ENCODE measurements around the gene HMGB1.

HMGB1 gene

DNA sequence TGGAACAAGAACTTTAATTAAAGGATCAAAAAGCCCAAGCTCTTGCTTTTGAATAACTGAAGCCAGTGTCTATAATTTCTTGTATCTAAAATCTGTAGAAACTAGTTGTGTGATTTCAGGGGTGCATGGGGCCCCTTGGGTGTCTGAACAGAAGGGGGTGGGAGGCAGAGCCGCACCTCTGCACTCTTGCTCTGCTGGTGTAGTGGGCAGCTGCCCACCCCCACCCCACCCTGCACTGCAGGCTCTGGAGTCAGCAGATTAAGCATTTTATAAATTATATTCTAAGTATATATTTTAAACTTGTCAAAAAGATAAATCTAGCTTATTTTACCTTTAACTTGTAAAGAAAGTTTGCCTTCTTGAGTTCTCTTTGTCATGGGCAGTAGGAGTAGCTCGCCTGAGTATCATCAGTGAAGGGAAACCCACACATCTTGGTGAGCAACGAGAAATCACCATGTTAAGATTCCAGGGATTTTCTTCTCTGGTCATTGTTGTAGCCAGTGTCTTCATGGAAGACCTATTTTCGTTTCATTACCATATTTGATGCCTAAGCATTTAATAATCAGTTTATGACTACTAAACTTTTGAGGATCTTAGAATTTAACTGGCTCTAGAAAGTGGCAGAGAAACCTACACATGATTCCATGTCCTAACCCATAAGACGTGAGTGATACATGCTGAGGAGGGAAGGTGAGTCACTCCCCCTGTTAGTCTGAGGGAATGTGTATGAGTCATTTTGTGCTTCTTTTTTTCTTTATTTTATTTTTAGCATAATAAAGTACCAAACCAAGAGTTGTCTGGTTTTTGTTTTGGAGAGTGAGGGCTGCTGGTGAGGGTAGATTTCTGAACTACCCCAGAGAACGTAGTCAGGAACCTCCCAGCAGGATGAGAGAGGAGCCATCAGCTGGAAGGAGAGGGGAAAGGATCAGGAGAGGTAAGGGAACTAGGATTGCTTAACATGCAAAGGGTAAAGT is 35.7 kb downstream of the HMGB1 start:
- no peak for DNase-seq

DNA sequence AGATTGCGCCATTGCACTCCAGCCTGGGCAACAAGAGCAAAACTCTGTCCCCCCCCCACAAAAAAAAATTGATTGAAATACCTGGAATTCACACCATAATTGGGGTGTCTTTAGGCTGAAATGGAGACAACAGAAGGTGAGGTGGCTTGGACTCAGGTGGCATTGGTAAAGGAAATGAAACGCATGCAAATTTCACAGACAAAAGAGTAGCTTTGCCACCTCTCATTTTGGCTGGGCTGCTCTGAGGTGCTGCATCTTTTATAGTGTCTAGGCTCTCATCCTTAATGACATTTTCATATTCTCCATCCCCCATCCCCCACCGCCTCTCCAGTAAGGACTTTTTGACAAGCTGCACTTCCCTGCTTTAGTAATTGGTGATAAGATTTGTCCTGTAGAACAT is 36.5 kb downstream of the HMGB1 start:
- DNase-seq = no peak

DNA sequence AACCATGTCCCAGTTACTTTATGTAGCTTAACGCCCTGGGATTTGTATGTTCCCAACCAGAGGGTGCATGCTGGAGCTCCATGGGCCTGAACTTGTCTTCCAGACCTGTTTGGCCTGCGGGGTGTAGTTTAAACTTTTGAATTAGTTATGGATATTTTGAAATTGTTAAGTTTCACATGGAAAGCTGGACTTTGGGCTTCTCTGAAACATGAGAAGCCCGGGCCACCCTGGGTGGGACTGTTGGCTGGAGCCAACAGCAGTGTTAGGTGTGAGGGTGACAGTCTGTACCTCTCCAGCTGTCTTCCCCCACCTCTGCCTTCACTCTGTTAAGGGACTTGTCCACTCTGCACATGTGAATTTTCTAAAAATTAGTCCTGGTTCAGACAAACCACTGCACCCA is 41.8 kb downstream of the HMGB1 start:
- DNase-seq = no peak

DNA sequence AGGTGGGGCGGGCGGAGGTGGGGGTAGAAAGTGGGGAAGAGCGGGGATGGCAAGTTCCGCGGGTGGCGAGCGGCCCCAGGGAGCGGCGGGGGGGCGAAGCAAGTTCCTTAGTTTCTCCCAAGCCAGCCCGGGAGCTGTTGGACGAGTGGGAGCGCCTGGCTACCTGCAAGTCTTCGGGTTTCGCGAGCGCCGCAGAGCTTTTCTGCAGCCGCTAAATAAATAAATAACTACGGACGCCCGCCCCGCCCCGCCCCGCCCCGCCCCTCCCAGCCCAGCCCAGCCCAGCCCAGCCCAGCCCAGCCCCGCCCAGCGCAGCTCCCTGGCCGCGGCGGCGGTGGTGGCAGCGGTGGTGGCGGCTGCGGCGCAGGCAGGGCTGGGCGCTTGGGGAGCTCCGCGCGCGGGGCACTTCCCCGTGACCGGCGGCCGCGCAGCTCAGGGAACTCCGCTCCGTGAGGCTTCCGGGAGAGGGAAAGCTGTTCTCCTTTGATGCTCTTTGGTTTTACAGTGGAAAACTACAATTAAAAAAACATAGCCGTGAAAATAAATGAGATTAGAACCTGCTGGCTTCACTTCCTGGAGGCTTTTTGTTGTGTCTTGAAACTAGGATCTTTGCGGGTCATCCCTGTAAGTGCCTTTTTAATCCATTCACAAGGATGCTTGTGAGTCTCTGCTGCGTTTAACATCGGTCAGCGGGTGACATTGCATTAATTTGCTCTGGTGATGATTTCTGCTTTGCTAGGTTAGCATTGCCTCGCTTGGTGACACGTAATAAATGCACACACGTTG is 43.5 kb downstream of the HMGB1 start, which contains the start of gene UBE2L5:
UBE2L5 (plus strand) TSS at position 440 of the 786 bp plus-strand sequence. CDS start 5,498 bp downstream, outside the sequence.
- peak in 13 of 14 donors; percentile 9 to 86 (median 64) for DNase-seq

DNA sequence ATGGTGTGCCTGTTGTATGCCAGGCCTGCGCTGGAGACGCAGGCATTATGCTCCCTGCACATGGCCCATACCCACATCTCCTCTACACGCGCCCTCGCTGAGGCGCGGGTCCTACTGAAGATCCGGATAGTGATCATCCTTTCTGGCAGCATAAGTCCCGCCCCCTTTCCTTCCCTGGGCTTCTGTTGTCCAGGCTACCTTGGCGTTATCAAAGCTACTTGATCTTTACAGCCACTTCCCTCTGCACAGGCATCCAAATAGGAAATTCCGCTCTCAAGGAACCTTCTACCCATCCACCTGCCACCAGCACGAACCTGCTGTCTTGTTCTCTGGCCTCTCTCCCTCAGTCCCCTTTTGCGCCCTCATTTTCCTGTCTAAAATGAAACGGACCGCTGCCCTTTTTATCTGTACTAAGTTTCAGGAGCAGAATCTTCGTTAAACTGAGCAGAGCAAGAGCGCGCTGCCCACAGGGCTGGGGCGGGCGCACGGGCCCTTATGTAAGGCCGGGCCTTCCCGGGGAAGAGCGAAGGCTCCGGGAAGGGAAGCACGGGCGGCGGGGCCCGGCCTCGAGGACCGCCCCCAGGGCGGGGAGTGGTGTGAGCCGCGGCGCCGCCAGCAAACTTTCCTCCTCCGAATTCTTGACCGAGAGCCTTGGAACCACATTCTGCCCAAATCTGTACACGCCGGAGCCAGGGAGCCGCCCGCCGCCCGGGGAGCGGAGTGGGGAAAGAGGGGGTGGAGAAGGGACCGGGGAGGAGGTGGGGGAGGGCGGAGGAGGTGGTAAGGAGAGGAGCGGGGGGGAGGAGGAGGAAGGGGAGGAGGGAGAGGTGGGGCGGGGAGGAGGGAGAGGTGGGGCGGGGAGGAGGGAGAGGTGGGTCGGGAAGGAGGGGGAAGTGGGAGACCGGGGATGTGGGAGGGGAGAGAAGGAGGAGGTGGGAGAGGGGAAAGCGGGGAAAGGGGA is 44.4 kb downstream of the HMGB1 start:
- DNase-seq = peak in 13 of 14 donors; percentile 19 to 85 (median 62)

DNA sequence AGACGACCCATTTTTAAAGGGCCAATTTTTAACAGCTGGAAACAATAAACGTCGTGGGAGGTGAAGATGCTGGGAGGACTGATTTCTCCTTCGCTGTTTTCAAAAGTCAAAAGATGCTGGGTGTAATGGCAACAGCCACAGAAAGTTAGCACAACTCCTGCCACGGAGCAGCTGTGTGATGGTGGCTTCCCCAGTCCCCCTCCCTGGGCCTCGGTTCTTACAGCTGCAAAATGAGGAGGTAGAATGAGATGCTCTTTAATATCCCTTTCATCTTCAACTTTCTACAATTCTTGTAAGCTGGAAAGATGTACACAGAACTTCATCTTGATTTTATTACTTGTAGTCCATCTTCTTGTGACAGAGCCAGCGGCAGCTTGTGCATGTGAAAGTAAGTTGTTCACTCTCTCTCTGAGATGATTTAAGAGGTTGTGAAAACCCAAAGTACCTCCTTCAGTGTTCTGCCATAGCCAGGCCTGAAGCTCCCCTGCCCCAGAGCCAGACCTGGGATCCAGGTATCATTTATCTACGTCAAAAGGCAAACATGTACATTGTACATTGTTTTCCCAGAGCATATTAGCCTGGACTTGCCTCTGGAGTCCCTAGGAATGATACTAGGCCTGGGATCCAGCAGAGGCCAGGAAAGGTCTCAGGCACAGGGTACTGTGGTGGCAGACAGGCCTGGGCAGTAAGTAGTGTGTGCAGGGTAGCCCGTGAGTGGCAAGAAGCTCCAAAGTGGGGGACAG is 46.8 kb downstream of the HMGB1 start:
- no peak for DNase-seq

DNA sequence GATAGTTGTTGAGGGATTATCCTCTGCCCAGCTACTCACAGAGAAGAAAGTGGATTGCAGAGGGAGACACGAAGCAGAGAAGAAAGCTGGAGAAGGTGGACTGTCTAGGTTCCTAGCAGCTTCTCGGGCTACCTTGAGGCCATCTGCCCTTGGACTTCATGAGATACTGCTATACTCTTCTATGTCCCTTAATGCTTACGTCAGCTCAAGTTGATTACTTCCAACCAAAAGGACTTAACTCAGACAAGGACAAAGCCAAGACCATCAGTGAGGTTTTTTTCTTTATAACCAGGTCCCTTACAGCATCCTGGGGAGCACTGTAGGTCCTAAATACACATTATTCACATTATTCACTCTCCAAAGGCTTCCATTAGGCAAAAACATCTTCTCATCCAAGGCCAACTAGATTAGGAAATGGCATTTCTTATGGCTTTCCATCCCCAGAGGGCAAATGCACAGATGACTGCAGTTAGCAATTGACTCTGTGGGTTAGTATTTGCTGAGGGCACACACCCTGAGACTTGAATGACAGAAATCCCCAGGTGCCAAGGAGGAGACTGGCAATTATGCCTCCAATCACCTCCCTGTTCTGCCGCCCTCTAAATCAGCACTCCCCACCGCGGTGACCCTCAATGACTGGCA is 47.5 kb downstream of the HMGB1 start:
- DNase-seq = no peak

DNA sequence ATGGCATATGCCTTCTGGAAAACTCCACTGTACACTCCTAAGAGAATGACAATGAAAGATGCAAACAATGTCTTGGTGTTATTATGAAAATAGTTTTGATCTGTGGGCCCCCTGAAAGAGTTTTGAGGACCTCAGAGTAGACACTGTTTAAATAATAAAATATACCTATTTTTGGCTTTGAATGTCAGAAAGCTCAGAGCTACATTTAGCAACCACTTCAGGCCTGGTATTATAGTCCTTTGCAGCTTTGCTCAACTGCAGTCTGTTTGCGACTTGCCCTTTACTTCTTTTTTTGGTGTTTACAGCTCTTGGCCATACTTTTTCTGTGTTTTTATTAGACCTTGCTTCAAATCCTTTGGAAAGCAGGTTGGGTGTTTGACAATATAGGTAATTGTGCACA is 49.3 kb downstream of the HMGB1 start:
- no peak for DNase-seq

DNA sequence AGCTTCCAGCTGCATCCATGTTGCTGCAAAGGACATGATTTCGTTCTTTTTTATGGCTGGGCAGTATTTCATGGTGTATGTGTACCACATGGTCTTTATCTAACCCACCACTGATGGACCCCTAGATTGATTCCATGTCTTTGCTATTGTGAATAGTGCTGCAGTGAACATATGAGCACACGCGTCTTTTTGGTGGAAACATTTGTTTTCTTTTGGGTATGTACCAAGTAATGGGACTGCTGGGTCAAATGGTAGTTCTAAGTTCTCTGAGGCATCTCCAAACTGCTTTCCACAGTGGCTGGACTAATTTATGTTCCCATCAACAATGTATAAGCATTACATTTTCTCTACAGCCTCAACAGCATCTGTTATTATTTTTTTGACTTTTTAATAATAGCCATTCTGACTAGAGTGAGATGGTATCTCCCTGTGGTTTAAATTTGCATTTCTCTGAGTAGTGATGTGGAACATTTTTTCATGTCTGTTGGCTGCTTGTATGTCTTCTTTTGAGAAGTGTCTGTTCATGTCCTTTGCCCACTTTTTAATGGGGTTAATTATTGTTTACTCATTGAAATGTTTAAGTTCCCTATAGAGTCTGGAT is 50.2 kb downstream of the HMGB1 start:
- no peak for DNase-seq

DNA sequence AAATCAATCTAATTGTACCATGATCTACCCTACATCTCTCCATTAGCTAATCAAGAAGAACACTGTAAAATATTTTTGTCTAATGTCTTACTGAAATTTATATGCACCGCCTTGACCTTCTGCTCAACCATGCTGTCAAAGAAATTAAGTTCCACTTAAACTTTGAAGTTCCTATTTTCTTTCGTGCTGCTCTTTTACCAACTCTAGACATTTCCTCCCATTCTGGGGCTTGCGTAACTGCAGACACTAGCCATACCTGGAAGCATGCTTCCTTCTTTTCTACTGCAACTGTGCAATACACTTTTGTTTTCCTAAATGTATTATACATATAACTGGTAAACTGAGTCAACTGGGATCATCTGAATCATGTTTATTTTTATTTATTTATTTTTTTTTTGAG is 51.9 kb downstream of the HMGB1 start:
- no peak for DNase-seq

DNA sequence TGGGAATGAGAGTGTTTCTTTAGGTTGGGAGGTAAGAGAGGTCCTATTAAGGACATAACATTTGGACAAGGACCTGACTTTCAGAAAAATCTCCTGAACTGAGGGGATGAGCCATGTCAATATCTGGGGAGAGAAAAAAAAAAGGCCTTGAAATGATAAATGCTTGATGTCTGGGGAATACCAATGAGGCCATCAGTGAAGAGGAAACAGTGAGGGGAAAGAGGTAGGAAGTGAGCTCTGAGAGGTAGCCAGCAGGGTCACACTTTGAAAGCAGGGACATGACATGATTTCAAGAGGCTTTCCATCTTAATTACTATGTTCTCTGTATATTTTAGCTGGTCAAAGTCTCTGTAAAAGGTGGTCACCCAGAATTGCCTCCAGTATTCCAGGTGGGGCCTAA is 53.4 kb downstream of the HMGB1 start:
- no peak for DNase-seq

DNA sequence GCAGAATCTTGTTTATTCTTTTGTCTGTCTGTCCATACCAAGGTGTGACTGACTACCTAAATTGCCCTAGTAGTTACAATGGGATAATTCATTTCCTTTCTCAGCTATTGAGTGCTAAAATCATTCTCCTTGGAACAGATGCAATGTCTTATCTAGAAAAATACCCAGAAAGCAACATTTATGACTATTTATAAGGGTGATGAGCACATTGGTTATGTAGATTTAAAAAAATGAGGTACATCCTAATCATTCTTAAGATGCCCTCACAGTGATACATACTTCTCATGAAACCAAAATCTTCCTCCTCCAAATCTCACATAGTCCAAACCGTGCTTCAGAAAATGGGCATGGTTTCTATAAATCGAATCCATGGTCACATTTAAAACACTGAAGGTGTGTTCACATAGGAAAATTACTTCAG is 55.0 kb downstream of the HMGB1 start:
- no peak for DNase-seq

DNA sequence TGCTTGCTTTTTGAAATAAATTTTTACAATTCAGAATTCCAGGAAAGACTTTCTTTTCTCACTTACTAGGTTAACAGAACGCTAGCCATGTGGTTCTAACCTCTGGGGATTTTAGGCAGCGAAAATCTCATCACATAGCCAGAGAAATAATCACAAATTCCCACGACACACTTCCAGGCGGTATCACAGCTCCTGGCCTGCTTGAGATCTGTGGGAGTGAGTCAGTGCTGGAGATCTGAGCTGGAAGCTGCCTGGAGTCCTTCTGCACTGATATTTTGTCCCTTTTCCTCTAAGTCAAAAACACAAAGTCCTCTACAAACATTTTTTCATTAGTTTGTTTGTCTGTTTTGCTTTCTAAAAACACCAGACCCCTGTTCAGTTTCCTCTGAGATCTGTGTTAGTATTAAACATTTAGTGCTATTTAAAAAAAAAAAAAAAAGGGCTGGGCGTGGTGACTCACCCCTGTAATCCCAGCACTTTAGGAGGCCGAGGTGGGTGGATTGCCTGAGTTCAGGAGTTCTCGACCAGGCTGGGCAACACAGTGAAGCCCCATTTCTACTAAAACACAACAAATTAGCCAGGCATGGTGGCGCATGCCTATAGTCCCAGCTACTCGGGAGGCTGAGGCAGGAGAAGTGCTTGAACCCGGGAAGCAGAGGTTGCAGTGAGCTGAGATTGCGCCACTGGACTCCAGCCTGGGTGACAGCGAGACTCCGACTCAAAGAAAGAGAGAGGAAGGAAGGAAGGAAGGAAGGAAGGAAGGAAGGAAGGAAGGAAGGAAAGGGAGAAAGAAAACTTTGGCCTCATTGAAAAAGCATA is 55.6 kb downstream of the HMGB1 start:
- DNase-seq = peak in 1 of 14 donors; percentile 7

DNA sequence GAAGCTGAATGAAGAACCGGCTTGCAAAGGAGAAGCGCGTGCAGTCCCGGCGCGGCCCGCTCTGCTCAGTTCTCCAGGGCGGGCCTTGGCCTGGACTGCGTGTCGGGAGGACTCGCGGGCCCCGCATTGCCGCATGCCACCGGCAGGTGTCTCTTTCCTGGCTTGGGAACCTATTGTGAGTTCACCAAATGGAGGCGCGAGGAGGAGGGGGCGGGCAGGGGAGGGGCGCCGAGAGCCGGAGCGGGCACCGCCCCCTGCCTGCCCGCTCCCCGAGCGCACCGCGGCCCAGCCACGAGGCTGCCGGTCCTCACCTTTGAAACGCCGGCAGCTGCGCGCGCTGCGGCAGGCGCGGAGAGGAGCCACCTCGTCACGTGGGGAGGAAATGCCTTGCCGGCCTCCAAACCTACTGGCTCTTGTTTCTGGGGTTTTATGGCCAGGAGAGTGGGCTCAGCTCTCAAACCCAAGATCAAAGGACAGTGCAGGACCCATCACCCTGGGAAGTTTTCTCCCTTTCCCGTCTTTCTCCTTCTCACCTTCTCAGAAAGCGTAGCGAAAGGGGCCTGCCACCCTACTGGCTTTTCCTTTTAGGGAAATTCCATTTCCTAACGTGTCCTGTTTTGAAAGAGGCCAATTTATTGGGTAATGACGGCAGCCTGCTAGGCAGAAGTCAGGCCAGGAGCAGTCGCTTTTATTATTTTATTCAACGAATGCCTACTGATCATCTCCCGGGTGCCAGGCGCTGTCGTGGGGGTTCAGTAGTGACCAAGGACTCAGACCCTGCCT is 57.2 kb downstream of the HMGB1 start:
- peak; percentile 48 to 89 (median 79) for DNase-seq

DNA sequence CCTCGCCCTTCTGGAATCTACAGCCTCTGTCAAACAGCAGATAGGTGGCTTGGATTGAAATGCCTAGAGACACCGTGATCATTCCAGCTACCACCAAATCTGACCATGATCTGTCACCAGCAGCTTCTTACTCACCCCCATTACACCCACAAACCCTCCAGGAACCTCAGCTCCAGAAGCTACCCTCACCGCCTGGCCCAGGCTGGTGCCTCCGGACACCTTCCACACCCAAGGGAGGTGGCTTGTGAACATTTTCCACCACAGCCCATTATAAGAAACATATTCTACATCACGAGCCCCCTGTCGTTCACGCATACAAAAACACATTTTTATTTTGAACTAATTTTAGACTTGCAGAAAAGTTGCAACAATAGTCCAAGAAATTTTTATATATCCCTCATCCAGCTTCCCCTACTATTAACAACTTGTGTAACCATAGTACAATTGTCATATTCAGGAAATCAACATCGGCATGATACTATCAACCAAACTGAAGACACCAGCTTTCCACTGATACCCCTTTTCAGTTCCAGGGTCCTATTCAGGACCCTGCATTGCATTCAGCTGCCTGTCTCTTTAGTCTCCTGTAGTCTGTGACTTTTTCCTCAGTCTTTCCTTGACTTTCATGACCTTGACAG is 58.8 kb downstream of the HMGB1 start:
- no peak for DNase-seq

Data from C1 segment of cervical spinal cord (tissue), 14 donors.